ENCODE data around the gene GNPTG. TPM values are rescaled to one million over a fixed set of nuclear protein-coding genes. Genes with fewer than 3 reads are reported as not detected.

GNPTG gene
- total and polyA plus RNA-seq, 9 of the 15 experiments (the other 6 are each of a cell fraction or from before 2014, with no cell fraction given), result 0.69 to 33.3 (median 13.6) TPM

GRCh38 chr16:1379304-1380076 lies 27.8 kb downstream of the GNPTG start (continued):
- TF ChIP-seq NR2C2 (CRISPR knock-in tag; IDR thresholded peaks at IDR 0.05), result peak; percentile 9; the same call in 1 of the 2 replicates
- TF ChIP-seq NR2C2 (tag; IDR thresholded peaks at IDR 0.05), result peak; percentile 74
- peak; percentile 90 for TF ChIP-seq CC2D1A (IDR thresholded peaks at IDR 0.05)
- TF ChIP-seq POLR2G (IDR thresholded peaks at IDR 0.05; ENCODE audit: low read depth, low read length), result peak; percentile 92
- TF ChIP-seq SP1 (CRISPR knock-in tag; IDR thresholded peaks at IDR 0.05), result peak; percentile 15; the same call in 1 of the 2 replicates
- TF ChIP-seq, protein P1, sequence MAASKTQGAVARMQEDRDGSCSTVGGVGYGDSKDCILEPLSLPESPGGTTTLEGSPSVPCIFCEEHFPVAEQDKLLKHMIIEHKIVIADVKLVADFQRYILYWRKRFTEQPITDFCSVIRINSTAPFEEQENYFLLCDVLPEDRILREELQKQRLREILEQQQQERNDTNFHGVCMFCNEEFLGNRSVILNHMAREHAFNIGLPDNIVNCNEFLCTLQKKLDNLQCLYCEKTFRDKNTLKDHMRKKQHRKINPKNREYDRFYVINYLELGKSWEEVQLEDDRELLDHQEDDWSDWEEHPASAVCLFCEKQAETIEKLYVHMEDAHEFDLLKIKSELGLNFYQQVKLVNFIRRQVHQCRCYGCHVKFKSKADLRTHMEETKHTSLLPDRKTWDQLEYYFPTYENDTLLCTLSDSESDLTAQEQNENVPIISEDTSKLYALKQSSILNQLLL (CRISPR knock-in tag; IDR thresholded peaks at IDR 0.05; ENCODE audit: borderline replicate concordance), result no peak
- TF ChIP-seq, protein P2, sequence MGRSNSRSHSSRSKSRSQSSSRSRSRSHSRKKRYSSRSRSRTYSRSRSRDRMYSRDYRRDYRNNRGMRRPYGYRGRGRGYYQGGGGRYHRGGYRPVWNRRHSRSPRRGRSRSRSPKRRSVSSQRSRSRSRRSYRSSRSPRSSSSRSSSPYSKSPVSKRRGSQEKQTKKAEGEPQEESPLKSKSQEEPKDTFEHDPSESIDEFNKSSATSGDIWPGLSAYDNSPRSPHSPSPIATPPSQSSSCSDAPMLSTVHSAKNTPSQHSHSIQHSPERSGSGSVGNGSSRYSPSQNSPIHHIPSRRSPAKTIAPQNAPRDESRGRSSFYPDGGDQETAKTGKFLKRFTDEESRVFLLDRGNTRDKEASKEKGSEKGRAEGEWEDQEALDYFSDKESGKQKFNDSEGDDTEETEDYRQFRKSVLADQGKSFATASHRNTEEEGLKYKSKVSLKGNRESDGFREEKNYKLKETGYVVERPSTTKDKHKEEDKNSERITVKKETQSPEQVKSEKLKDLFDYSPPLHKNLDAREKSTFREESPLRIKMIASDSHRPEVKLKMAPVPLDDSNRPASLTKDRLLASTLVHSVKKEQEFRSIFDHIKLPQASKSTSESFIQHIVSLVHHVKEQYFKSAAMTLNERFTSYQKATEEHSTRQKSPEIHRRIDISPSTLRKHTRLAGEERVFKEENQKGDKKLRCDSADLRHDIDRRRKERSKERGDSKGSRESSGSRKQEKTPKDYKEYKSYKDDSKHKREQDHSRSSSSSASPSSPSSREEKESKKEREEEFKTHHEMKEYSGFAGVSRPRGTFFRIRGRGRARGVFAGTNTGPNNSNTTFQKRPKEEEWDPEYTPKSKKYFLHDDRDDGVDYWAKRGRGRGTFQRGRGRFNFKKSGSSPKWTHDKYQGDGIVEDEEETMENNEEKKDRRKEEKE (IDR thresholded peaks at IDR 0.05; ENCODE audit: borderline replicate concordance in 1 of 2, control insufficient read depth in 1 of 2, low read depth in 2 of 2, low read length in 1 of 2), result no peak
- peak; percentile 91 for TF ChIP-seq AFF4 (CRISPR knock-in tag; IDR thresholded peaks at IDR 0.05)
- 0 out of 2 replicates have a peak, but pooled peaks have one; percentile 81 for TF ChIP-seq NR3C1 (CRISPR knock-in tag; IDR thresholded peaks at IDR 0.05)
- TF ChIP-seq, protein P3, sequence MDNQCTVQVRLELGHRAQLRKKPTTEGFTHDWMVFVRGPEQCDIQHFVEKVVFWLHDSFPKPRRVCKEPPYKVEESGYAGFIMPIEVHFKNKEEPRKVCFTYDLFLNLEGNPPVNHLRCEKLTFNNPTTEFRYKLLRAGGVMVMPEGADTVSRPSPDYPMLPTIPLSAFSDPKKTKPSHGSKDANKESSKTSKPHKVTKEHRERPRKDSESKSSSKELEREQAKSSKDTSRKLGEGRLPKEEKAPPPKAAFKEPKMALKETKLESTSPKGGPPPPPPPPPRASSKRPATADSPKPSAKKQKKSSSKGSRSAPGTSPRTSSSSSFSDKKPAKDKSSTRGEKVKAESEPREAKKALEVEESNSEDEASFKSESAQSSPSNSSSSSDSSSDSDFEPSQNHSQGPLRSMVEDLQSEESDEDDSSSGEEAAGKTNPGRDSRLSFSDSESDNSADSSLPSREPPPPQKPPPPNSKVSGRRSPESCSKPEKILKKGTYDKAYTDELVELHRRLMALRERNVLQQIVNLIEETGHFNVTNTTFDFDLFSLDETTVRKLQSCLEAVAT (IDR thresholded peaks at IDR 0.05), result no peak
- TF ChIP-seq FOXK1 (CRISPR knock-in tag; IDR thresholded peaks at IDR 0.05; ENCODE audit: borderline replicate concordance), result peak; percentile 66; the same call in 1 of the 2 replicates
- TF ChIP-seq, protein P4, sequence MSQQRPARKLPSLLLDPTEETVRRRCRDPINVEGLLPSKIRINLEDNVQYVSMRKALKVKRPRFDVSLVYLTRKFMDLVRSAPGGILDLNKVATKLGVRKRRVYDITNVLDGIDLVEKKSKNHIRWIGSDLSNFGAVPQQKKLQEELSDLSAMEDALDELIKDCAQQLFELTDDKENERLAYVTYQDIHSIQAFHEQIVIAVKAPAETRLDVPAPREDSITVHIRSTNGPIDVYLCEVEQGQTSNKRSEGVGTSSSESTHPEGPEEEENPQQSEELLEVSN (IDR thresholded peaks at IDR 0.05; ENCODE audit: borderline replicate concordance in 1 of 2, extremely low read depth in 1 of 2, insufficient read depth in 1 of 2, insufficient read length in 1 of 2, low read depth in 1 of 2, low read length in 1 of 2, poor library complexity in 1 of 2, severe bottlenecking in 1 of 2), result peak; percentile 51 to 91
- TF ChIP-seq CCNT2 (IDR thresholded peaks at IDR 0.05; ENCODE audit: borderline replicate concordance, extremely low read depth, insufficient read length, low read depth, low read length), result peak; percentile 39
